Natural killer cell (primary cell): ENCODE data around the gene CTAGE15. TPM values are rescaled to one million over a fixed set of nuclear protein-coding genes. Genes with fewer than 3 reads are reported as not detected.
"Not testable (repeated sequence)": the region's sequence is repeated elsewhere in the genome, so short reads cannot be mapped to it uniquely, and the experiment has no call there.

ENCODE experiments used
- ATAC-seq, 3 donors: fragments of 150-1000 bp in 2 of 3; fragments of 200-7000 bp in 1 of 3; cut with Tn5 transposase; 1 replicate in 1 of 3; 2 replicates in 2 of 3; pipeline ENCODE4 v1.10.0; 2021; ENCODE audit warnings: mild to moderate bottlenecking in 2 of 3, moderate library complexity in 2 of 3
- DNase-seq, 2 donors: peaks; one replicate each; pipeline versions ENCODE4 v3.0.0 to v3.0.0-alpha.2; 2013 to 2021; ENCODE audit warnings: mixed read lengths in 1 of 2
- H3K27ac ChIP-seq: one replicate; pipeline ENCODE4 v1.5.1; 2013; ENCODE audit warnings: mild to moderate bottlenecking, low read length
- H3K27me3 ChIP-seq: one replicate; pipeline ENCODE4 v1.6.1; 2013; ENCODE audit warnings: low read length; ENCODE audit not compliant: control insufficient read depth, insufficient read depth
- H3K36me3 ChIP-seq: one replicate; pipeline ENCODE4 v1.6.1; 2013; ENCODE audit warnings: low read length; ENCODE audit not compliant: control insufficient read depth, insufficient read depth
- H3K4me1 ChIP-seq: one replicate; pipeline ENCODE4 v1.6.1; 2013; ENCODE audit warnings: low read length; ENCODE audit not compliant: control insufficient read depth, insufficient read depth
- H3K4me3 ChIP-seq: one replicate; pipeline ENCODE4 v1.5.1; 2013; ENCODE audit warnings: low read length
- H3K9me3 ChIP-seq: one replicate; pipeline ENCODE4 v1.6.1; 2013; ENCODE audit warnings: low read length; ENCODE audit not compliant: control insufficient read depth, insufficient read depth
- H3K27ac Mint-ChIP-seq, 2 donors: one replicate each; pipeline ENCODE4 v1.8.0; 2022; ENCODE audit warnings: mild to moderate bottlenecking in 2 of 2, mixed read lengths in 2 of 2, moderate library complexity in 1 of 2
- H3K27me3 Mint-ChIP-seq, 2 donors: one replicate each; pipeline ENCODE4 v1.8.0; 2022; ENCODE audit warnings: low read depth in 2 of 2, mixed read lengths in 2 of 2
- H3K36me3 Mint-ChIP-seq: one replicate; pipeline ENCODE4 v1.8.0; 2022; ENCODE audit warnings: mixed read lengths
- H3K4me1 Mint-ChIP-seq, 2 donors: one replicate each; pipeline ENCODE4 v1.8.0; 2022; ENCODE audit warnings: mixed read lengths in 2 of 2
- H3K4me3 Mint-ChIP-seq: one replicate; pipeline ENCODE4 v1.8.0; 2022; ENCODE audit warnings: mild to moderate bottlenecking, moderate library complexity, mixed read lengths
- H3K9me3 Mint-ChIP-seq, 2 donors: one replicate each; pipeline ENCODE4 v1.8.0; 2022; ENCODE audit warnings: mixed read lengths in 2 of 2
- WGBS: methylation state at CpG from one replicate; pipeline ENCODE4 v1.1.7; 2013; ENCODE audit warnings: missing lambda C conversion rate; ENCODE audit not compliant: insufficient coverage; 5-methylcytosine and 5-hydroxymethylcytosine counted together
- intact Hi-C: fragments of 100-400 bp; cut with micrococcal nuclease; formaldehyde crosslinking; loops from one replicate; pipeline ENCODE4 v1.14.2; 2022
- total RNA-seq, 4 donors: library from RNA; stranded (reverse); fragments of 120-200 nt in 1 of 4; gene quantifications; one replicate each; pipeline versions ENCODE4 v1.2.3 to v1.2.4, GENCODE V29; 2013 to 2022

The CTAGE15 gene
- total RNA-seq, 3 donors from 2014 or later (not counting 1 experiment from before 2014, with no cell fraction given) = 0.39 to 0.42 TPM; not detected in 1

GRCh38 chr7:143615545-143615944, 43.9 kb downstream of the CTAGE15 start:
- H3K36me3 ChIP-seq, H3K27me3 ChIP-seq, H3K27ac ChIP-seq, H3K27ac Mint-ChIP-seq, H3K4me3 Mint-ChIP-seq, H3K4me1 ChIP-seq, H3K9me3 ChIP-seq, ATAC-seq, H3K36me3 Mint-ChIP-seq, H3K27me3 Mint-ChIP-seq, H3K4me1 Mint-ChIP-seq, H3K4me3 ChIP-seq, H3K9me3 Mint-ChIP-seq, intact Hi-C loops: not testable (repeated sequence)
- WGBS = no CpG with 5 or more reads among the region's 6 CpGs
- DNase-seq = peak in 1 of 2 donors; percentile 1

- not testable (repeated sequence) for H3K36me3 Mint-ChIP-seq
These were observed 45.6 kb downstream of the CTAGE15 start for GRCh38 chr7:143617204-143617603.

DNA sequence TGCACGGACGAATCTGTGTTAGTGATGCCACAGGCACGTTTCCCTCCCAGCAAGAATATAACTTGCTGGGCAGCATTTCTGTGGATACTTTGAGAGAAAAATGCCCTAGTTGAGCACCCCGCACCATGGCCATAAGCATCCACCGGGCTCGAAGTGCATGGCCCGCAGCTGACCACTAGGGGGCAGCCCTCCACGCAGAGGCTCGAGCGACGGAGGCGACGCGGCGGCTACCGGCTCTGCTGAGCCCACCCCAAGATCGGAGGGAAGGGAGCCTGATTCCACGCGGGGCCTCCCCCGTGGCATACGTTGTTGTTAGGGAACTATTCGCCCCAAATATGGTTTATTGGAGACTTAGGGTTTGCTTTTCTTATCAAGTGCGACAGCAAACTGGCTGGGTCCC, 48.5 kb downstream of the CTAGE15 start:
- H3K27me3 ChIP-seq, H3K27ac Mint-ChIP-seq, H3K4me1 Mint-ChIP-seq, H3K36me3 Mint-ChIP-seq, H3K36me3 ChIP-seq, H3K9me3 ChIP-seq, H3K9me3 Mint-ChIP-seq, H3K27me3 Mint-ChIP-seq, H3K4me3 ChIP-seq, H3K4me1 ChIP-seq, intact Hi-C loops, H3K4me3 Mint-ChIP-seq, DNase-seq, H3K27ac ChIP-seq: not testable (repeated sequence)
- peak; percentile 40 to 67 (median 49) for ATAC-seq
- no CpG with 5 or more reads among the region's 23 CpGs for WGBS

More at GRCh38 chr7:143617204-143617603, 45.6 kb downstream of the CTAGE15 start:
- H3K27ac Mint-ChIP-seq, H3K36me3 ChIP-seq, H3K9me3 Mint-ChIP-seq, ATAC-seq, H3K27ac ChIP-seq, intact Hi-C loops, H3K4me1 Mint-ChIP-seq, H3K4me1 ChIP-seq, DNase-seq, H3K27me3 ChIP-seq, H3K4me3 Mint-ChIP-seq, H3K27me3 Mint-ChIP-seq, H3K9me3 ChIP-seq, H3K4me3 ChIP-seq: not testable (repeated sequence)
- no CpG with 5 or more reads among the region's 1 CpG for WGBS

GRCh38 chr7:143620646-143621045, 49.0 kb downstream of the CTAGE15 start, which contains the start of gene TCAF2:
Gene TCAF2, plus strand, starts transcription at chr7:143620974.
- H3K36me3 Mint-ChIP-seq, intact Hi-C loops, H3K4me3 ChIP-seq, H3K4me1 Mint-ChIP-seq, H3K27ac Mint-ChIP-seq, H3K4me3 Mint-ChIP-seq, H3K9me3 Mint-ChIP-seq, H3K27me3 Mint-ChIP-seq, H3K27ac ChIP-seq, H3K36me3 ChIP-seq, H3K27me3 ChIP-seq, H3K4me1 ChIP-seq, H3K9me3 ChIP-seq, DNase-seq: not testable (repeated sequence)
- WGBS = no CpG with 5 or more reads among the region's 38 CpGs
- peak; percentile 80 to 95 (median 84) for ATAC-seq

- H3K36me3 Mint-ChIP-seq, H3K4me3 Mint-ChIP-seq: not testable (repeated sequence)
These were observed 49.6 kb downstream of the CTAGE15 start for GRCh38 chr7:143621175-143621574.

GRCh38 chr7:143622130-143622529, 50.5 kb downstream of the CTAGE15 start:
- H3K4me1 ChIP-seq, H3K9me3 Mint-ChIP-seq, H3K36me3 Mint-ChIP-seq, H3K4me3 Mint-ChIP-seq, intact Hi-C loops, DNase-seq, H3K4me3 ChIP-seq, H3K27ac ChIP-seq, H3K36me3 ChIP-seq, H3K4me1 Mint-ChIP-seq, H3K27me3 ChIP-seq, H3K9me3 ChIP-seq, H3K27ac Mint-ChIP-seq, H3K27me3 Mint-ChIP-seq: not testable (repeated sequence)
- ATAC-seq = peak; percentile 46 to 54 (median 51)
- WGBS = no CpG with 5 or more reads among the region's 17 CpGs

More at GRCh38 chr7:143621175-143621574, 49.6 kb downstream of the CTAGE15 start:
- H3K4me1 ChIP-seq, DNase-seq, H3K27ac ChIP-seq, H3K9me3 Mint-ChIP-seq, H3K27ac Mint-ChIP-seq, H3K36me3 ChIP-seq, H3K27me3 Mint-ChIP-seq, intact Hi-C loops, H3K27me3 ChIP-seq, H3K4me1 Mint-ChIP-seq, H3K4me3 ChIP-seq, H3K9me3 ChIP-seq: not testable (repeated sequence)
- no CpG with 5 or more reads among the region's 16 CpGs for WGBS
- ATAC-seq = peak; percentile 43 to 59 (median 45)

Other genes starting within 250 kb of the CTAGE15 start
- gene FAM131B, start 209.1 kb upstream of the CTAGE15 start, total RNA-seq = 1 to 10 TPM; 2.3 to 2.8 (median 2.5) TPM
- gene ZYX, start 190.5 kb upstream of the CTAGE15 start, total RNA-seq = 100 to 1,000 TPM; 168 to 219 (median 186) TPM
- gene EPHA1, start 162.9 kb upstream of the CTAGE15 start, total RNA-seq = 1 to 10 TPM in 2 of 3 donors, not detected in 1; 1.0 to 1.2 TPM
- under 1 TPM in 1 of 3 donors, not detected in 2; 0.40 TPM for gene TAS2R60, start 128.3 kb upstream of the CTAGE15 start, total RNA-seq
- not detected for gene TAS2R41, start 93.9 kb upstream of the CTAGE15 start, total RNA-seq
- gene TCAF2, start 49.2 kb downstream of the CTAGE15 start, total RNA-seq = 10 to 100 TPM in 1 of 3 donors, 1 to 10 TPM in 2; 8.0 to 10.4 (median 8.7) TPM
- gene CTAGE6, start 185.9 kb downstream of the CTAGE15 start, total RNA-seq = under 1 TPM; 0.16 to 0.72 (median 0.40) TPM